Cardiac ventricle fibroblast (primary cell): Measurements from ENCODE around the gene RPS17. TPM values are rescaled to one million over a fixed set of nuclear protein-coding genes. Genes with fewer than 3 reads are reported as not detected.

ENCODE experiments used
- total RNA-seq: library from RNA; depleted of rRNA; stranded (reverse); fragments of >200 nt; gene quantifications from 2 replicates; pipeline ENCODE4 v1.2.3, GENCODE V29; 2015

The RPS17 gene
- total RNA-seq, result 1,791 and 1,899 TPM in 2 replicates

GRCh38 chr15:82540055-82540983 is at the start of gene RPS17:
RPS17 (minus strand) TSS chr15:82540457; CDS start chr15:82540428, 29 bp downstream.

Other genes with a start within 250 kb of the RPS17 start
- gene GOLGA6L10, start 191.0 kb downstream of the RPS17 start, total RNA-seq, result 0.10 TPM in 1 of 2 replicates, not detected in the other
- 0.06 and 0.54 TPM in 2 replicates for gene GOLGA6L9, start 110.6 kb downstream of the RPS17 start, total RNA-seq
- 1.2 and 4.8 TPM in 2 replicates for gene CPEB1, start 106.9 kb upstream of the RPS17 start, total RNA-seq
- gene AP3B2, start 169.4 kb upstream of the RPS17 start, total RNA-seq, result 1.6 and 3.9 TPM in 2 replicates